NCI-H345 treated with DMSO at 0.1 percent for 48 hours (cell line): ENCODE data around the gene TNRC18.
A peak's percentile ranks its signal among the peaks of the same experiment; 100 is the strongest.
"Not testable (repeated sequence)": the region's sequence is repeated elsewhere in the genome, so short reads cannot be mapped to it uniquely, and the experiment has no call there.

Experiments used
- DNase-seq: peaks from one replicate; lab custom pipeline; 2025; ENCODE audit not compliant: unreplicated experiment; lab: John Stamatoyannopoulos, UW

Gene TNRC18

GRCh38 chr7:5275510-5275909 lies 148.1 kb downstream of the TNRC18 start:
- not testable (repeated sequence) for DNase-seq

- not testable (repeated sequence) for DNase-seq
These were observed 148.6 kb downstream of the TNRC18 start for GRCh38 chr7:5274985-5275431.

GRCh38 chr7:5274441-5274840 lies 149.2 kb downstream of the TNRC18 start:
- no peak for DNase-seq

GRCh38 chr7:5273831-5274405 lies 149.7 kb downstream of the TNRC18 start:
- not testable (repeated sequence) for DNase-seq

- no peak for DNase-seq
These were observed 152.8 kb downstream of the TNRC18 start for GRCh38 chr7:5270788-5271187.

- DNase-seq: not testable (repeated sequence)
These were observed 153.5 kb downstream of the TNRC18 start for GRCh38 chr7:5269992-5270657.

GRCh38 chr7:5267829-5268228 lies 155.8 kb downstream of the TNRC18 start:
- DNase-seq: not testable (repeated sequence)

- no peak for DNase-seq
These were observed 157.2 kb downstream of the TNRC18 start for GRCh38 chr7:5266191-5267028.

GRCh38 chr7:5265320-5266190 lies 158.1 kb downstream of the TNRC18 start:
- DNase-seq: no peak

- DNase-seq: not testable (repeated sequence)
These were observed 160.6 kb downstream of the TNRC18 start for GRCh38 chr7:5263066-5263465.

GRCh38 chr7:5260530-5261068 lies 163.0 kb downstream of the TNRC18 start:
- peak; percentile 57 for DNase-seq
